DOHH2 (cell line): ENCODE results near the gene KIR2DL4.
"Not testable (repeated sequence)": the region's sequence is repeated elsewhere in the genome, so short reads cannot be mapped to it uniquely, and the experiment has no call there.

Experiments used
- H3F3A ChIP-seq: fragments of 200-600 bp; sonication (generic), shearing (Covaris generic); 2 replicates; pipeline ENCODE4 v1.6.0; 2016; ENCODE audit warnings: antibody characterized with exemption, mild to moderate bottlenecking; ENCODE audit not compliant: control insufficient read depth, insufficient read depth
- H3K27ac ChIP-seq: fragments of 200-600 bp; sonication (generic); 2 replicates; pipeline ENCODE4 v1.5.1; 2014; ENCODE audit warnings: low read depth, mild to moderate bottlenecking, low read length, moderate library complexity
- H3K27me3 ChIP-seq: fragments of 200-600 bp; sonication (generic); 2 replicates; pipeline ENCODE4 v1.6.1; 2014; ENCODE audit warnings: mild to moderate bottlenecking, low read length, mixed read lengths; ENCODE audit not compliant: control insufficient read depth
- H3K36me3 ChIP-seq: fragments of 200-600 bp; sonication (generic); 2 replicates; pipeline ENCODE4 v1.6.1; 2014; ENCODE audit warnings: mild to moderate bottlenecking, low read length, moderate library complexity, mixed read lengths; ENCODE audit not compliant: control insufficient read depth
- H3K4me1 ChIP-seq: fragments of 200-600 bp; sonication (generic); 2 replicates; pipeline ENCODE4 v1.6.1; 2014; ENCODE audit warnings: mild to moderate bottlenecking, low read length, mixed read lengths; ENCODE audit not compliant: control insufficient read depth
- H3K4me2 ChIP-seq: fragments of 200-600 bp; sonication (generic); 2 replicates; pipeline ENCODE4 v1.6.0; 2014; ENCODE audit warnings: mild to moderate bottlenecking, low read length, moderate library complexity
- H3K4me3 ChIP-seq: fragments of 200-600 bp; sonication (generic); 2 replicates; pipeline ENCODE4 v1.5.1; 2014; ENCODE audit warnings: mild to moderate bottlenecking, low read length, mixed read lengths
- H3K79me2 ChIP-seq: fragments of 200-600 bp; sonication (generic); 2 replicates; pipeline ENCODE4 v1.6.1; 2014; ENCODE audit warnings: mild to moderate bottlenecking, low read length, mixed read lengths; ENCODE audit not compliant: control insufficient read depth
- H3K9me2 ChIP-seq: fragments of 200-600 bp; sonication (generic); replicated peaks from 2 replicates; pipeline ENCODE4 v1.6.1; 2014; ENCODE audit warnings: mild to moderate bottlenecking, low read length, mixed read lengths; ENCODE audit not compliant: control insufficient read depth
- H3K9me3 ChIP-seq: fragments of 200-600 bp; sonication (generic); 2 replicates; pipeline ENCODE4 v1.6.1; 2014; ENCODE audit warnings: antibody characterized with exemption, low read length, mixed read lengths; ENCODE audit not compliant: control insufficient read depth, insufficient read depth
- H4K20me1 ChIP-seq: fragments of 200-600 bp; sonication (generic); 2 replicates; pipeline ENCODE4 v1.6.0; 2014; ENCODE audit warnings: low read depth, mild to moderate bottlenecking, antibody characterized with exemption, low read length, moderate library complexity; ENCODE audit not compliant: control insufficient read depth, insufficient read depth
- EZH2phosphoT487 ChIP-seq: fragments of 200-600 bp; sonication (generic); IDR thresholded peaks from 2 replicates; pipeline ENCODE4 v1.6.1; 2017; ENCODE audit warnings: borderline replicate concordance, mild to moderate bottlenecking, antibody characterized with exemption, low read length, moderate library complexity, mixed read lengths
- TF ChIP-seq, protein P1 (sequence below): fragments of 200-600 bp; sonication (generic); IDR thresholded peaks from one replicate; pipeline ENCODE4 v1.5.1; 2014; ENCODE audit warnings: antibody characterized with exemption, mild to moderate bottlenecking, low read depth, low read length; ENCODE audit not compliant: poor library complexity, severe bottlenecking

The KIR2DL4 gene

GRCh38 chr19:54788154-54788553 is 15.3 kb upstream of the KIR2DL4 start:
- not testable (repeated sequence) for H3K79me2 ChIP-seq, H3K27ac ChIP-seq, H3K4me2 ChIP-seq, H3K4me1 ChIP-seq, H4K20me1 ChIP-seq, H3K4me3 ChIP-seq, H3K36me3 ChIP-seq, H3F3A ChIP-seq, H3K27me3 ChIP-seq, H3K9me3 ChIP-seq, H3K9me2 ChIP-seq

DNA sequence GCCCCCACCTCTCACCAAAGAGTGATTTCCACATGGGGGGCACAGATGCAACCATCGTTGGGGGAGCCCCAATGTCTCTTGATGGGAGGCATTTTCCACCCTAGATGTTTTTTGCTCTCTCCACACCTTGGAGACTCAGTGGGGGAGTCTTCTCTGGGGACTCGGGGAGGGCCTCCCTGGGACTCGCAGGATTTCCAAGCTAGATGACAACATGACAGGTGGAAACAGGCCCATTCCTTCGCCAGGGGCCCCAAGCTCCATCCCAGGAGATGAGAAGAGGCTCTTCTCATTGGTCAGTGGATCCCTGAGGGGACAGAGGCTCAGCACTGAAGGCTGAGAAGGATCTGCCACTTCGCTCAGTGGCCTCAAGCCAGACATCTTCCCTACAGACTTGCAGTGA is 12.7 kb upstream of the KIR2DL4 start:
- Histone ChIP-seq H3K4me3 (no peak overlapping the region), H3K4me1 (peaks cover 8% of the 10 kb centered on the region), H3K79me2 (no peaks in the 10 kb centered on the region), H3K9me2 (no peaks in the 10 kb centered on the region), H3F3A (no peaks in the 10 kb centered on the region), H3K9me3 (no peaks in the 10 kb centered on the region), H3K36me3 (no peaks in the 10 kb centered on the region), H3K27me3 (peaks cover 11% of the 10 kb centered on the region), H4K20me1 (no peaks in the 10 kb centered on the region), H3K27ac (no peak overlapping the region), H3K4me2 (no peak overlapping the region)
- no peak for TF ChIP-seq EZH2phosphoT487
- TF ChIP-seq, protein P1, sequence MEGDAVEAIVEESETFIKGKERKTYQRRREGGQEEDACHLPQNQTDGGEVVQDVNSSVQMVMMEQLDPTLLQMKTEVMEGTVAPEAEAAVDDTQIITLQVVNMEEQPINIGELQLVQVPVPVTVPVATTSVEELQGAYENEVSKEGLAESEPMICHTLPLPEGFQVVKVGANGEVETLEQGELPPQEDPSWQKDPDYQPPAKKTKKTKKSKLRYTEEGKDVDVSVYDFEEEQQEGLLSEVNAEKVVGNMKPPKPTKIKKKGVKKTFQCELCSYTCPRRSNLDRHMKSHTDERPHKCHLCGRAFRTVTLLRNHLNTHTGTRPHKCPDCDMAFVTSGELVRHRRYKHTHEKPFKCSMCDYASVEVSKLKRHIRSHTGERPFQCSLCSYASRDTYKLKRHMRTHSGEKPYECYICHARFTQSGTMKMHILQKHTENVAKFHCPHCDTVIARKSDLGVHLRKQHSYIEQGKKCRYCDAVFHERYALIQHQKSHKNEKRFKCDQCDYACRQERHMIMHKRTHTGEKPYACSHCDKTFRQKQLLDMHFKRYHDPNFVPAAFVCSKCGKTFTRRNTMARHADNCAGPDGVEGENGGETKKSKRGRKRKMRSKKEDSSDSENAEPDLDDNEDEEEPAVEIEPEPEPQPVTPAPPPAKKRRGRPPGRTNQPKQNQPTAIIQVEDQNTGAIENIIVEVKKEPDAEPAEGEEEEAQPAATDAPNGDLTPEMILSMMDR = no peak

GRCh38 chr19:54791476-54791875 is 11.9 kb upstream of the KIR2DL4 start:
- Histone ChIP-seq H3K36me3 (no peaks in the 10 kb centered on the region), H3K27me3 (peaks cover 11% of the 10 kb centered on the region), H3K79me2 (no peaks in the 10 kb centered on the region), H4K20me1 (no peaks in the 10 kb centered on the region), H3K9me3 (no peaks in the 10 kb centered on the region), H3K4me1 (peaks cover 14% of the 10 kb centered on the region), H3F3A (no peaks in the 10 kb centered on the region), H3K4me3 (no peak overlapping the region), H3K4me2 (no peak overlapping the region), H3K9me2 (no peaks in the 10 kb centered on the region), H3K27ac (no peak overlapping the region)
- no peak for TF ChIP-seq EZH2phosphoT487
- TF ChIP-seq, protein P1 = no peak

DNA sequence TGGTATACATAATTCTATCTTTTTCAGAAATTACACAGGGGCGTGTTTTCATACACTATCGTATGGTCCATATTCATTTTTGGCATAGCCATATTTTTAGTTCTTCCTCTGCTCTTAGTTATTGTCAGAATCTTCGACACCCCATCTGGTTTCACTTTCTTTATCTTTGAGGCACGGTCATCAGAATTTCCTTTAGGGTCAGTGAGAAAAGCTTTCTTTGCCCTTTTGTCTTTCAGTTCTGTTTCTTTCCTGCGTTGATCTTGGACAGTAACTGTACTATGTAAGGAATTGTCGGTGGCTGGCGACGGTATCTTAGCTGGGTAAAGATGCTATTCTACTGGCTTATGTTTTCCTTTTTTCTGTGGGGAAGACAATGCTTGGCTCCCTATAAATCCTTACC is 10.6 kb upstream of the KIR2DL4 start:
- H3K36me3 ChIP-seq = no peaks in the 10 kb centered on the region
- no peaks in the 10 kb centered on the region for H4K20me1 ChIP-seq
- peaks cover 14% of the 10 kb centered on the region for H3K4me1 ChIP-seq
- H3K4me3 ChIP-seq = no peak overlapping the region
- H3K9me3 ChIP-seq = no peaks in the 10 kb centered on the region
- H3F3A ChIP-seq = no peaks in the 10 kb centered on the region
- TF ChIP-seq, protein P1 = no peak
- H3K27me3 ChIP-seq = peaks cover 14% of the 10 kb centered on the region
- peak overlapping the region; percentile 32 for H3K4me2 ChIP-seq
- H3K9me2 ChIP-seq = no peaks in the 10 kb centered on the region
- no peak overlapping the region for H3K27ac ChIP-seq
- H3K79me2 ChIP-seq = no peaks in the 10 kb centered on the region
